Vagina (tissue), 2 donors: ENCODE measurements around the gene ADGRL3. TPM values are rescaled to one million over a fixed set of nuclear protein-coding genes. Genes with fewer than 3 reads are reported as not detected.

Source experiments
- DNase-seq, 2 donors: peaks; one replicate each; pipeline ENCODE4 v3.0.0-alpha.2; 2017; ENCODE audit errors: extremely low spot score in 2 of 2
- H3K27ac ChIP-seq: fragments of 200-600 bp; sonication (generic); one replicate; pipeline ENCODE4 v1.5.1; 2019
- H3K27me3 ChIP-seq: fragments of 200-600 bp; sonication (generic); one replicate; pipeline ENCODE4 v1.5.1; 2019
- H3K36me3 ChIP-seq, 2 donors: fragments of 200-600 bp; sonication (generic); one replicate each; pipeline ENCODE4 v1.5.1; 2017 to 2019
- H3K4me1 ChIP-seq: fragments of 200-600 bp; sonication (generic); one replicate; pipeline ENCODE4 v1.5.1; 2019
- H3K4me3 ChIP-seq, 2 donors: fragments of 200-600 bp; sonication (generic); 1 replicate in 1 of 2; 2 replicates in 1 of 2; pipeline ENCODE4 v1.5.1; 2016 to 2019
- H3K9me3 ChIP-seq: fragments of 200-600 bp; sonication (generic); one replicate; pipeline ENCODE4 v1.5.1; 2019
- POLR2A ChIP-seq, 2 donors: fragments of 450-650 bp; IDR thresholded peaks; one replicate each; pipeline ENCODE4 v1.6.1; 2017; ENCODE audit warnings: antibody characterized with exemption in 2 of 2, mild to moderate bottlenecking in 2 of 2, moderate library complexity in 2 of 2
- POLR2AphosphoS5 ChIP-seq, 2 donors: sonication (generic); formaldehyde crosslinking; IDR thresholded peaks; one replicate each; pipeline ENCODE4 v1.9.0; 2017; ENCODE audit warnings: antibody characterized with exemption in 2 of 2, mild to moderate bottlenecking in 2 of 2, low read depth in 1 of 2; ENCODE audit not compliant: insufficient read depth in 1 of 2
- intact Hi-C: fragments of 100-400 bp; cut with DNase I; formaldehyde crosslinking; loops from one replicate; pipeline ENCODE4 v1.15.1; 2023
- total RNA-seq: library from RNA; depleted of rRNA; stranded (reverse); fragments of >200 nt; gene quantifications from one replicate; pipeline ENCODE4 v1.2.3, GENCODE V29; 2016
- TF ChIP-seq, protein P1 (sequence below), 3 experiments: fragments of 450-650 bp in 2 of 3; fragments of 200-600 bp in 1 of 3; sonication (generic) in 1 of 3; IDR thresholded peaks; one replicate each; pipeline ENCODE4 v1.5.1; 2017 to 2019; ENCODE audit warnings: antibody characterized with exemption in 3 of 3, mild to moderate bottlenecking in 2 of 3, moderate library complexity in 2 of 3

ADGRL3 gene
- total RNA-seq, 1 donor from 2014 or later, result 16.9 TPM

- intact Hi-C loops, result no loop called here
- Histone ChIP-seq H3K36me3 (no peaks in the 10 kb centered on the region), H3K27ac (no peak overlapping the region), H3K9me3 (no peaks in the 10 kb centered on the region), H3K27me3 (no peaks in the 10 kb centered on the region), H3K4me3 (no peak overlapping the region), H3K4me1 (no peaks in the 10 kb centered on the region)
- no peak for TF ChIP-seq POLR2A (IDR thresholded peaks at IDR 0.05)
- no peak for TF ChIP-seq POLR2AphosphoS5 (IDR thresholded peaks at IDR 0.05; ENCODE audit: insufficient read depth in 1 of 2, low read depth in 1 of 2)
- DNase-seq, result no peak
Observed at GRCh38 chr4:62003695-62004094, 803.6 kb downstream of the ADGRL3 start.

- no peaks in the 10 kb centered on the region for H3K36me3 ChIP-seq
- no peak overlapping the region for H3K27ac ChIP-seq
- no peak overlapping the region for H3K4me3 ChIP-seq
- no peak for TF ChIP-seq POLR2AphosphoS5 (IDR thresholded peaks at IDR 0.05; ENCODE audit: insufficient read depth in 1 of 2, low read depth in 1 of 2)
- TF ChIP-seq POLR2A (IDR thresholded peaks at IDR 0.05), result no peak
- TF ChIP-seq, protein P1, sequence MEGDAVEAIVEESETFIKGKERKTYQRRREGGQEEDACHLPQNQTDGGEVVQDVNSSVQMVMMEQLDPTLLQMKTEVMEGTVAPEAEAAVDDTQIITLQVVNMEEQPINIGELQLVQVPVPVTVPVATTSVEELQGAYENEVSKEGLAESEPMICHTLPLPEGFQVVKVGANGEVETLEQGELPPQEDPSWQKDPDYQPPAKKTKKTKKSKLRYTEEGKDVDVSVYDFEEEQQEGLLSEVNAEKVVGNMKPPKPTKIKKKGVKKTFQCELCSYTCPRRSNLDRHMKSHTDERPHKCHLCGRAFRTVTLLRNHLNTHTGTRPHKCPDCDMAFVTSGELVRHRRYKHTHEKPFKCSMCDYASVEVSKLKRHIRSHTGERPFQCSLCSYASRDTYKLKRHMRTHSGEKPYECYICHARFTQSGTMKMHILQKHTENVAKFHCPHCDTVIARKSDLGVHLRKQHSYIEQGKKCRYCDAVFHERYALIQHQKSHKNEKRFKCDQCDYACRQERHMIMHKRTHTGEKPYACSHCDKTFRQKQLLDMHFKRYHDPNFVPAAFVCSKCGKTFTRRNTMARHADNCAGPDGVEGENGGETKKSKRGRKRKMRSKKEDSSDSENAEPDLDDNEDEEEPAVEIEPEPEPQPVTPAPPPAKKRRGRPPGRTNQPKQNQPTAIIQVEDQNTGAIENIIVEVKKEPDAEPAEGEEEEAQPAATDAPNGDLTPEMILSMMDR (IDR thresholded peaks at IDR 0.05), result no peak
- H3K4me1 ChIP-seq, result no peaks in the 10 kb centered on the region
- H3K9me3 ChIP-seq, result no peaks in the 10 kb centered on the region
- intact Hi-C loops, result no loop called here
- H3K27me3 ChIP-seq, result no peaks in the 10 kb centered on the region
- DNase-seq, result no peak
Observed at GRCh38 chr4:62004881-62005280, 804.8 kb downstream of the ADGRL3 start.

DNA sequence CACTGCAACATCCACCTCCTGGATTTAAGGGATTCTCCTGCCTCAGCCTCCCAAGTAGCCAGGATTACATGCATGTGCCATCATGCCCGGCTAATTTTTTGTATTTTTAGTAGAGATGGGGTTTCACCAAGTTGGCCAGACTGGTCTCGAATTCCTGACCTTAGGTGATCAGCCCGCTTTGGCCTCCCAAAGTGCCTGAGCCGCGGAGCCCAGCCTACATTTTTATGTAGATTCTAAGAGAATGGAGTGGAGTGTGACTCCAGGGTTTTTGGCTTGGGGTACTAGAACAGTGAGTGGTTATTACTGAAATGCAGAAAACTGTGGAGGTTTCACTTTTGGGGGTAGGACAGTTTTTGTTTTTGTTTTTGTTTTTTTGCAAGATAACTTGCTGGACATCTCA, 806.0 kb downstream of the ADGRL3 start:
- intact Hi-C loops, result no loop called here
- no peak overlapping the region for H3K4me3 ChIP-seq
- H3K27ac ChIP-seq, result no peak overlapping the region
- no peak for TF ChIP-seq POLR2AphosphoS5 (IDR thresholded peaks at IDR 0.05; ENCODE audit: insufficient read depth in 1 of 2, low read depth in 1 of 2)
- TF ChIP-seq POLR2A (IDR thresholded peaks at IDR 0.05), result no peak
- TF ChIP-seq, protein P1 (IDR thresholded peaks at IDR 0.05), result no peak
- no peak for DNase-seq
- H3K4me1 ChIP-seq, result no peaks in the 10 kb centered on the region
- no peaks in the 10 kb centered on the region for H3K36me3 ChIP-seq
- H3K9me3 ChIP-seq, result no peaks in the 10 kb centered on the region
- no peaks in the 10 kb centered on the region for H3K27me3 ChIP-seq

GRCh38 chr4:62015043-62015739, 815.1 kb downstream of the ADGRL3 start:
- TF ChIP-seq POLR2AphosphoS5 (IDR thresholded peaks at IDR 0.05; ENCODE audit: insufficient read depth in 1 of 2, low read depth in 1 of 2), result no peak
- Histone ChIP-seq H3K9me3 (no peaks in the 10 kb centered on the region), H3K27ac (no peak overlapping the region), H3K4me3 (no peak overlapping the region), H3K36me3 (no peaks in the 10 kb centered on the region), H3K4me1 (no peaks in the 10 kb centered on the region), H3K27me3 (no peaks in the 10 kb centered on the region)
- intact Hi-C loops, result no loop called here
- no peak for DNase-seq

DNA sequence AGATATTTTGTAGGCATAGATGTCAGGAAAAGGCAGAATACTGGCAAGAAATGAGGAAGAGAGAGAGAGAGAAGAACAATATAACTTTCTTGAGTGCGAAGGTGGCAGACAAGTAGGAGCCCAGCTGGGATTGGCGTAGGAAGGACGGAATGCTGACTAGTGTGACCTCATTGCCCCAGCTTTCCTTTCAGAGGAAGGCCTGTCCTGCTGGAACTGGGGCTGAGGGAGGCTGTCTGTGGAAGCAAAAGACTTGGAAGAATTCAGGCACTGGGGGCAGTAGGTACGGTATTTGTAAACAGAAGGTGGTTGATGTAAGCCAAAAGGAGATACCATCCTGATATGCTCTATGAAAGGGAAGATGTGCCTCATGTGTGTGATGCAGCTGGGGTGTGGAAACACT, 818.4 kb downstream of the ADGRL3 start:
- intact Hi-C loops, result no loop called here
- DNase-seq, result no peak
- TF ChIP-seq, protein P1 (IDR thresholded peaks at IDR 0.05), result no peak
- TF ChIP-seq POLR2AphosphoS5 (IDR thresholded peaks at IDR 0.05; ENCODE audit: insufficient read depth in 1 of 2, low read depth in 1 of 2) (no peak), POLR2A (IDR thresholded peaks at IDR 0.05) (no peak)
- H3K36me3 ChIP-seq, result no peaks in the 10 kb centered on the region
- H3K4me3 ChIP-seq, result no peak overlapping the region
- H3K9me3 ChIP-seq, result no peaks in the 10 kb centered on the region
- no peak overlapping the region for H3K27ac ChIP-seq
- no peaks in the 10 kb centered on the region for H3K4me1 ChIP-seq
- H3K27me3 ChIP-seq, result no peaks in the 10 kb centered on the region

DNA sequence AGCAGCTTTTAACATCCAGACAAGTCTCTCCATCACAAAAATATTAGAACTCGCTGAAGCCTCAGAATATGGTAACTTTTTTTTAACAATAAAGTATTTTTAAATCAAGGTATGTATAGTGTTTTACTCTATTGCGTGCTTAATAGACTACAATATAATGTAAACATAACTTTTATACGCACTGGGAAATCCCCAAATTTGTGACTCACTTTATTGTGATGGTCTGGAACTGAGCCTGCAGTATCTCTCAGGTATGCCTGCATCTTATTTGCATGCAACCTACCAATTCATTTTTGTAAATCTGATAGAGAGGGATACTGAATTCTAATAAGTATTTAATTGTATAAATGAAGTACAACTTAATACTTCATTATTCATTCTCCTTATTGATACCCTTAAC, 823.5 kb downstream of the ADGRL3 start:
- no peak for DNase-seq
- no peaks in the 10 kb centered on the region for H3K9me3 ChIP-seq
- TF ChIP-seq POLR2A (IDR thresholded peaks at IDR 0.05) (no peak), POLR2AphosphoS5 (IDR thresholded peaks at IDR 0.05; ENCODE audit: insufficient read depth in 1 of 2, low read depth in 1 of 2) (no peak)
- TF ChIP-seq, protein P1 (IDR thresholded peaks at IDR 0.05), result no peak
- H3K36me3 ChIP-seq, result no peaks in the 10 kb centered on the region
- no peak overlapping the region for H3K4me3 ChIP-seq
- intact Hi-C loops, result no loop called here
- no peaks in the 10 kb centered on the region for H3K27me3 ChIP-seq
- no peaks in the 10 kb centered on the region for H3K4me1 ChIP-seq
- H3K27ac ChIP-seq, result no peak overlapping the region
